ENCODE data around the gene SLC26A6.

DNA sequence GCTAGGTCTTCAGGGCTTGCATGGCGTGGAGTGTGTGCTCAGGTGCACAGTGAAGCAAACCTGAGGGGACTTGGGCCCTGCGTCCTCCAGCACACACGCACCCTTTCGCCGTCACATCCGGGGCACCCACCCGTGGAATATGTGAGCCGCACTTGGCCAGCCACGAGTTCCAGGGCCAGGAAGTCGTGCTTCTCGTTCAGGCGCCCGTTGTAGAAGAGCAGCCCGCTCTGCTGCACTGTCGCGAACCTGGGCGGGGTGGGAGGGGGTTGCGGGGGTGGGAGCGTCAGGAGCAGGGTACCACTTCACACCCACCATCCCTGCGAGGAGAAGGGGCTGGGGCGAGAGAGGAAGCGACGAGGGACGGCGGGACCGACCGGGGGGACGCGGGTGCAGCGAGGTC is 20.3 kb upstream of the SLC26A6 start:
- TF ChIP-seq NFATC3 (CRISPR knock-in tag; IDR thresholded peaks at IDR 0.05) (no peak), ZNF496 (CRISPR knock-in tag; IDR thresholded peaks at IDR 0.05; ENCODE audit: insufficient replicate concordance) (no peak), FOSL2 (CRISPR knock-in tag; IDR thresholded peaks at IDR 0.05) (no peak), HNRNPH1 (optimal IDR thresholded peaks at IDR 0.05; ENCODE audit: low read depth, low read length) (no peak)
- TF ChIP-seq, protein P1, sequence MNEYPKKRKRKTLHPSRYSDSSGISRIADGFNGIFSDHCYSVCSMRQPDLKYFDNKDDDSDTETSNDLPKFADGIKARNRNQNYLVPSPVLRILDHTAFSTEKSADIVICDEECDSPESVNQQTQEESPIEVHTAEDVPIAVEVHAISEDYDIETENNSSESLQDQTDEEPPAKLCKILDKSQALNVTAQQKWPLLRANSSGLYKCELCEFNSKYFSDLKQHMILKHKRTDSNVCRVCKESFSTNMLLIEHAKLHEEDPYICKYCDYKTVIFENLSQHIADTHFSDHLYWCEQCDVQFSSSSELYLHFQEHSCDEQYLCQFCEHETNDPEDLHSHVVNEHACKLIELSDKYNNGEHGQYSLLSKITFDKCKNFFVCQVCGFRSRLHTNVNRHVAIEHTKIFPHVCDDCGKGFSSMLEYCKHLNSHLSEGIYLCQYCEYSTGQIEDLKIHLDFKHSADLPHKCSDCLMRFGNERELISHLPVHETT (CRISPR knock-in tag; conservative IDR thresholded peaks at IDR 0.05): no peak
- TF ChIP-seq, protein P2, sequence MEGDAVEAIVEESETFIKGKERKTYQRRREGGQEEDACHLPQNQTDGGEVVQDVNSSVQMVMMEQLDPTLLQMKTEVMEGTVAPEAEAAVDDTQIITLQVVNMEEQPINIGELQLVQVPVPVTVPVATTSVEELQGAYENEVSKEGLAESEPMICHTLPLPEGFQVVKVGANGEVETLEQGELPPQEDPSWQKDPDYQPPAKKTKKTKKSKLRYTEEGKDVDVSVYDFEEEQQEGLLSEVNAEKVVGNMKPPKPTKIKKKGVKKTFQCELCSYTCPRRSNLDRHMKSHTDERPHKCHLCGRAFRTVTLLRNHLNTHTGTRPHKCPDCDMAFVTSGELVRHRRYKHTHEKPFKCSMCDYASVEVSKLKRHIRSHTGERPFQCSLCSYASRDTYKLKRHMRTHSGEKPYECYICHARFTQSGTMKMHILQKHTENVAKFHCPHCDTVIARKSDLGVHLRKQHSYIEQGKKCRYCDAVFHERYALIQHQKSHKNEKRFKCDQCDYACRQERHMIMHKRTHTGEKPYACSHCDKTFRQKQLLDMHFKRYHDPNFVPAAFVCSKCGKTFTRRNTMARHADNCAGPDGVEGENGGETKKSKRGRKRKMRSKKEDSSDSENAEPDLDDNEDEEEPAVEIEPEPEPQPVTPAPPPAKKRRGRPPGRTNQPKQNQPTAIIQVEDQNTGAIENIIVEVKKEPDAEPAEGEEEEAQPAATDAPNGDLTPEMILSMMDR (CRISPR knock-in tag; IDR thresholded peaks at IDR 0.05): no peak

Measured in HepG2 (cell line).